ENCODE data around the gene CYP2B6. TPM values are rescaled to one million over a fixed set of nuclear protein-coding genes. Genes with fewer than 3 reads are reported as not detected.

Gene CYP2B6
- total RNA-seq, 2 donors from 2014 or later = 2.6 to 4.6 TPM

- DNase-seq = no peak
- Histone ChIP-seq H3K4me3 (no peak overlapping the region), H3K9me3 (no peaks in the 10 kb centered on the region), H3K27me3 (no peaks in the 10 kb centered on the region), H3K27ac (no peak overlapping the region), H3K9ac (ENCODE audit: low read depth in 2 of 2, low read length in 2 of 2) (no peak overlapping the region), H3K36me3 (no peaks in the 10 kb centered on the region), H3K4me1 (no peaks in the 10 kb centered on the region)
- TF ChIP-seq CTCF (IDR thresholded peaks at IDR 0.05) = no peak
- intact Hi-C loops (cut with DNase I) = no loop called here
Measured at GRCh38 chr19:40948580-40949299, 42.3 kb upstream of the CYP2B6 start.

GRCh38 chr19:40954573-40954972, 36.5 kb upstream of the CYP2B6 start:
- Histone ChIP-seq H3K27me3 (no peaks in the 10 kb centered on the region), H3K4me1 (no peaks in the 10 kb centered on the region), H3K27ac (no peak overlapping the region), H3K9ac (ENCODE audit: low read depth in 2 of 2, low read length in 2 of 2) (no peak overlapping the region), H3K9me3 (peaks cover 11% of the 10 kb centered on the region), H3K36me3 (no peaks in the 10 kb centered on the region), H3K4me3 (no peak overlapping the region)
- intact Hi-C loops (cut with DNase I) = no loop called here
- TF ChIP-seq CTCF (IDR thresholded peaks at IDR 0.05) = no peak
- no peak for DNase-seq

- H3K9me3 ChIP-seq = peaks cover 7% of the 10 kb centered on the region
- no peak overlapping the region for H3K4me3 ChIP-seq
- no peaks in the 10 kb centered on the region for H3K27me3 ChIP-seq
- H3K36me3 ChIP-seq = no peaks in the 10 kb centered on the region
- no peak for DNase-seq
- no peak overlapping the region for H3K27ac ChIP-seq
- intact Hi-C loops (cut with DNase I) = no loop called here
- no peak for TF ChIP-seq CTCF (IDR thresholded peaks at IDR 0.05)
- no peaks in the 10 kb centered on the region for H3K4me1 ChIP-seq
- no peak overlapping the region for H3K9ac ChIP-seq (ENCODE audit: low read depth in 2 of 2, low read length in 2 of 2)
Measured at GRCh38 chr19:40959338-40959737, 31.7 kb upstream of the CYP2B6 start.

GRCh38 chr19:40960062-40960685, 30.9 kb upstream of the CYP2B6 start:
- Histone ChIP-seq H3K27ac (no peak overlapping the region), H3K9me3 (no peaks in the 10 kb centered on the region), H3K4me1 (no peaks in the 10 kb centered on the region), H3K27me3 (no peaks in the 10 kb centered on the region), H3K36me3 (no peaks in the 10 kb centered on the region), H3K4me3 (no peak overlapping the region), H3K9ac (ENCODE audit: low read depth in 2 of 2, low read length in 2 of 2) (no peak overlapping the region)
- intact Hi-C loops (cut with DNase I) = no loop called here
- TF ChIP-seq CTCF (IDR thresholded peaks at IDR 0.05) = no peak
- peak; percentile 25 for DNase-seq

GRCh38 chr19:40960780-40961179, 30.3 kb upstream of the CYP2B6 start:
- DNase-seq = no peak
- Histone ChIP-seq H3K9me3 (no peaks in the 10 kb centered on the region), H3K27me3 (no peaks in the 10 kb centered on the region), H3K4me1 (no peaks in the 10 kb centered on the region), H3K27ac (no peak overlapping the region), H3K9ac (ENCODE audit: low read depth in 2 of 2, low read length in 2 of 2) (no peak overlapping the region), H3K36me3 (no peaks in the 10 kb centered on the region), H3K4me3 (no peak overlapping the region)
- intact Hi-C loops (cut with DNase I) = no loop called here
- TF ChIP-seq CTCF (IDR thresholded peaks at IDR 0.05) = no peak

Data from colonic mucosa (tissue), 4 donors.